GM12892 (cell line): Measurements from ENCODE around the gene ABCD4.

Experiments
- POLR2A ChIP-seq: IDR thresholded peaks from 2 replicates; pipeline ENCODE4 v1.6.1; 2011; ENCODE audit warnings: low read depth, low read length, control low read depth
- POLR2AphosphoS5 ChIP-seq: IDR thresholded peaks from 2 replicates; pipeline ENCODE4 v1.6.1; 2011; ENCODE audit warnings: low read depth, low read length, control low read depth

DNA sequence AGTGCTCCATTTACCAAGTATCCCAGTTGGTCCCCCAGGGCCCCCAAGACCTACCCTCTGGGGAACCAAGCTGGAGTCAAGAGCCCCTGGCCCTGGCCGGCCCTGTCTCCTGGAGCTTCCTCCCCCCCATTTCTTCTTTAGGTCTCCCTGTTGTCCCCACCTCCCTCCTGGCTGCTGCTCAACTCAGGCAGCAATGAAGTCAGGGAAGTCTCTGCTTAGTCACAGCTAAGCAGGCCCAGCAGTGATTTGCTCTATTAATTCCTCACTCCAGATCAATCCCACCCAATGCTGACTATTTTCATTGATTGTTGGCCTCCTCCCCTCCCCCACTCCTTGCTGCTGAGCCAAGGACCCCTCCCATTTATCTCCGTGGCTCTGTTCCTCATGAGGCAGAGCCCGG, 35.1 kb downstream of the ABCD4 start:
- TF ChIP-seq POLR2A (no peak), POLR2AphosphoS5 (no peak)
